ENCODE measurements around the gene ULK4. TPM values are rescaled to one million over a fixed set of nuclear protein-coding genes. Genes with fewer than 3 reads are reported as not detected.

Gene ULK4
- total RNA-seq, 1 experiment from 2014 or later, result 6.3 TPM

GRCh38 chr3:42001777-42002176 is 39.9 kb upstream of the ULK4 start:
- H3K4me1 ChIP-seq (ENCODE audit: control insufficient read depth in 1 of 2, insufficient read depth in 2 of 2, low read length in 2 of 2), result no peaks in the 10 kb centered on the region
- H3K9me3 ChIP-seq (ENCODE audit: control insufficient read depth in 1 of 2, insufficient read depth in 1 of 2, low read depth in 1 of 2, low read length in 2 of 2), result no peaks in the 10 kb centered on the region
- H3K79me2 ChIP-seq (ENCODE audit: insufficient read depth, low read length), result no peaks in the 10 kb centered on the region
- ChIA-PET CTCF (no interaction called here), POLR2A (no interaction called here), RAD21 (ENCODE audit: low non-redundant PET in 1 of 2, low total read pairs in 2 of 2, uncharacterized antibody in 2 of 2, unreplicated experiment in 2 of 2) (no interaction called here)
- ATAC-seq, result no peak
- no peak overlapping the region for H3K4me3 ChIP-seq (replicated peaks in 1 of 2; ENCODE audit: low read depth in 1 of 2, low read length in 2 of 2)
- no peak overlapping the region for H2AFZ ChIP-seq (ENCODE audit: low read depth, low read length, poor library complexity, severe bottlenecking)
- intact Hi-C loops (cut with micrococcal nuclease), result no loop called here
- H3K9me2 ChIP-seq (ENCODE audit: insufficient read depth), result no peaks in the 10 kb centered on the region
- no TSS peak for BruUV-seq (replicated peaks)
- TF ChIP-seq EGR1 (IDR thresholded peaks at IDR 0.05; ENCODE audit: low read depth) (no peak), MAX (IDR thresholded peaks at IDR 0.05) (no peak), ELF1 (IDR thresholded peaks at IDR 0.05; ENCODE audit: borderline replicate concordance, low read depth) (no peak), SIN3A (IDR thresholded peaks at IDR 0.05; ENCODE audit: low read depth) (no peak), RAD21 (IDR thresholded peaks at IDR 0.05; ENCODE audit: low read depth) (no peak), REST (IDR thresholded peaks at IDR 0.05; ENCODE audit: low read depth) (no peak), POLR2AphosphoS5 (IDR thresholded peaks at IDR 0.05; ENCODE audit: low read depth, low read length) (no peak)
- no peak overlapping the region for H3K9ac ChIP-seq (ENCODE audit: low read length)
- DNase-seq (ENCODE audit: low read depth, low spot score), result no peak
- H3K27ac ChIP-seq (ENCODE audit: low read depth, low read length), result no peak overlapping the region
- no peaks in the 10 kb centered on the region for H3K27me3 ChIP-seq (ENCODE audit: insufficient read depth, low read length)
- H4K20me1 ChIP-seq (ENCODE audit: insufficient read depth), result no peaks in the 10 kb centered on the region
- H3K4me2 ChIP-seq (ENCODE audit: low read length), result no peak overlapping the region
- H3K36me3 ChIP-seq (ENCODE audit: control insufficient read depth in 1 of 2, insufficient read depth in 2 of 2, low read length in 2 of 2), result no peaks in the 10 kb centered on the region

- no peaks in the 10 kb centered on the region for H3K36me3 ChIP-seq (ENCODE audit: control insufficient read depth in 1 of 2, insufficient read depth in 2 of 2, low read length in 2 of 2)
- no peaks in the 10 kb centered on the region for H3K27me3 ChIP-seq (ENCODE audit: insufficient read depth, low read length)
- no peaks in the 10 kb centered on the region for H3K4me1 ChIP-seq (ENCODE audit: control insufficient read depth in 1 of 2, insufficient read depth in 2 of 2, low read length in 2 of 2)
- ChIA-PET POLR2A (no interaction called here), CTCF (no interaction called here), RAD21 (ENCODE audit: low non-redundant PET in 1 of 2, low total read pairs in 2 of 2, uncharacterized antibody in 2 of 2, unreplicated experiment in 2 of 2) (no interaction called here)
- no TSS peak for BruUV-seq (replicated peaks)
- H4K20me1 ChIP-seq (ENCODE audit: insufficient read depth), result no peaks in the 10 kb centered on the region
- H3K4me3 ChIP-seq (replicated peaks in 1 of 2; ENCODE audit: low read depth in 1 of 2, low read length in 2 of 2), result no peak overlapping the region
- H3K79me2 ChIP-seq (ENCODE audit: insufficient read depth, low read length), result no peaks in the 10 kb centered on the region
- intact Hi-C loops (cut with micrococcal nuclease), result no loop called here
- no peak for DNase-seq (ENCODE audit: low read depth, low spot score)
- H3K9me3 ChIP-seq (ENCODE audit: control insufficient read depth in 1 of 2, insufficient read depth in 1 of 2, low read depth in 1 of 2, low read length in 2 of 2), result no peaks in the 10 kb centered on the region
- H3K9ac ChIP-seq (ENCODE audit: low read length), result no peak overlapping the region
- H3K9me2 ChIP-seq (ENCODE audit: insufficient read depth), result no peaks in the 10 kb centered on the region
- H3K4me2 ChIP-seq (ENCODE audit: low read length), result no peak overlapping the region
- no peak for TF ChIP-seq ZFX (IDR thresholded peaks at IDR 0.05)
- no peak for TF ChIP-seq CTCF (IDR thresholded peaks at IDR 0.05 in 2 of 3, conservative IDR thresholded peaks at IDR 0.05 in 1 of 3; ENCODE audit: borderline replicate concordance in 1 of 3, insufficient read depth in 1 of 3, low read depth in 2 of 3, low read length in 2 of 3)
- TF ChIP-seq POLR2A (IDR thresholded peaks at IDR 0.05; ENCODE audit: borderline replicate concordance, extremely low read depth, insufficient read depth, insufficient read length), result no peak
- no peak for TF ChIP-seq EZH2 (IDR thresholded peaks at IDR 0.05)
- TF ChIP-seq MAX (IDR thresholded peaks at IDR 0.05), result no peak
- TF ChIP-seq YY1 (IDR thresholded peaks at IDR 0.05; ENCODE audit: extremely low read depth, insufficient replicate concordance, low read depth, low read length), result no peak
- no peak overlapping the region for H3K27ac ChIP-seq (ENCODE audit: low read depth, low read length)
- no peak for ATAC-seq
- no peak overlapping the region for H2AFZ ChIP-seq (ENCODE audit: low read depth, low read length, poor library complexity, severe bottlenecking)
These were observed 38.0 kb upstream of the ULK4 start for GRCh38 chr3:41999909-42000308.
